HG02759 (cell line): ENCODE measurements around the gene TIPARP.

Source experiments
- ATAC-seq: cut with Tn5 transposase; IDR thresholded peaks from one replicate; pipeline ENCODE4 v1.9.1; 2021; ENCODE audit warnings: mild to moderate bottlenecking, moderate library complexity; ENCODE audit not compliant: unreplicated experiment

Gene TIPARP

GRCh38 chr3:156674046-156674910, at the start of gene TIPARP:
TIPARP (plus strand) TSS chr3:156674590; CDS start chr3:156677698, 3,108 bp downstream.
- ATAC-seq = peak; percentile 80

- ATAC-seq = peak; percentile 50
Observed at GRCh38 chr3:156626104-156626503, 48.3 kb upstream of the TIPARP start.

- ATAC-seq = no peak
Observed at GRCh38 chr3:156627946-156628569, 46.3 kb upstream of the TIPARP start.

GRCh38 chr3:156628836-156629618, 45.4 kb upstream of the TIPARP start:
- ATAC-seq = no peak

GRCh38 chr3:156630081-156630772, 44.2 kb upstream of the TIPARP start:
- no peak for ATAC-seq

- ATAC-seq = no peak
Observed at GRCh38 chr3:156630773-156631093, 43.7 kb upstream of the TIPARP start.

- ATAC-seq = no peak
Observed at GRCh38 chr3:156631323-156631722, 43.1 kb upstream of the TIPARP start.

- ATAC-seq = no peak
Observed at GRCh38 chr3:156632601-156633000, 41.8 kb upstream of the TIPARP start.

GRCh38 chr3:156633335-156633734, 41.1 kb upstream of the TIPARP start:
- no peak for ATAC-seq

- ATAC-seq = no peak
Observed at GRCh38 chr3:156635034-156635433, 39.4 kb upstream of the TIPARP start.

GRCh38 chr3:156635973-156636372, 38.4 kb upstream of the TIPARP start:
- ATAC-seq = no peak

- no peak for ATAC-seq
Observed at GRCh38 chr3:156637480-156638022, 36.8 kb upstream of the TIPARP start.

- no peak for ATAC-seq
Observed at GRCh38 chr3:156638271-156638670, 36.1 kb upstream of the TIPARP start.

GRCh38 chr3:156639414-156640023, 34.9 kb upstream of the TIPARP start:
- ATAC-seq = no peak

GRCh38 chr3:156641618-156641975, 32.8 kb upstream of the TIPARP start:
- no peak for ATAC-seq

- peak; percentile 1 for ATAC-seq
Observed at GRCh38 chr3:156642750-156643728, 31.4 kb upstream of the TIPARP start.

- ATAC-seq = peak; percentile 86
Observed at GRCh38 chr3:156643729-156644389, 30.5 kb upstream of the TIPARP start.

- ATAC-seq = no peak
Observed at GRCh38 chr3:156644958-156645357, 29.4 kb upstream of the TIPARP start.

- ATAC-seq = no peak
Observed at GRCh38 chr3:156646958-156647357, 27.4 kb upstream of the TIPARP start.
